Fibroblast of skin of back (primary cell): ENCODE measurements around the gene ITPR2.
"Not testable (repeated sequence)": the region's sequence is repeated elsewhere in the genome, so short reads cannot be mapped to it uniquely, and the experiment has no call there.

Experiments used
- DNase-seq: peaks from one replicate; pipeline ENCODE4 v3.0.0-alpha.2; 2013

Gene ITPR2

DNA sequence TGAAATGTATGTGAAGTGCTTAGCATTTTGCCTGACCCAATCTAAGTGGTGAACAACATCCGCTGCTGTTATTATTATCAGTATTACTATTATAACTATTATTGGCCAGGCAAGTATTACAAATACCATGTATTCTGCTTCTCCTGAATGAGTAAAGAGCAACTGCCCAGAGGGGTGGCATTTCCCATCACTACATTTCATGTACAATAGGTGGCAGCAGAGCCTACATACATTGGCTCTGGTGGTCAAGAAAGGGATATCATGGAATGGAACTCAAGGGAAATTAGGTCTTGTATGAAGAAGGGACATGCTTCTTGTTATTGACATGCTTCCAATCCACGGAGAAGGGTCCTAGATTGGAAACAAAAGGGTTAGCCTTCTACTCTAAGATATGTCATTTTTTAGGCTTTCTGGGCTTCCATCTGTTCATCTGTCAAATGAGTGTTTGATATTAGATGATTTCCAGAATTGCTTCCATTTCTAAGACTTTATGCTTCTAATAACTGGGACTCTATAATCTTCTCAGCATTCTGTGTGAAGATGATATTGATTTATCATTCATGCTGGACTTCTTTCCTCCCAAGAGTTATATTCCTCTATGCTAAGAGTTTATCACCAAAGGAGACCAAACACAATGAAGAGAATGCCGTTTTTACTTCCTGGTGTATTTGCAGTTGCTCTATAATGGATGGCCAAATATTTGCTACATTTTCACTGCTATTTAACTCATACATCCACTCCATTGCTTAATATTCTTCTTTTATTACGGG lies 398.5 kb downstream of the ITPR2 start:
- DNase-seq: peak; percentile 65

GRCh38 chr12:26433701-26434100 lies 399.3 kb downstream of the ITPR2 start:
- DNase-seq: not testable (repeated sequence)

GRCh38 chr12:26431211-26431610 lies 401.8 kb downstream of the ITPR2 start:
- no peak for DNase-seq

- not testable (repeated sequence) for DNase-seq
Observed at GRCh38 chr12:26430596-26430995, 402.4 kb downstream of the ITPR2 start.

DNA sequence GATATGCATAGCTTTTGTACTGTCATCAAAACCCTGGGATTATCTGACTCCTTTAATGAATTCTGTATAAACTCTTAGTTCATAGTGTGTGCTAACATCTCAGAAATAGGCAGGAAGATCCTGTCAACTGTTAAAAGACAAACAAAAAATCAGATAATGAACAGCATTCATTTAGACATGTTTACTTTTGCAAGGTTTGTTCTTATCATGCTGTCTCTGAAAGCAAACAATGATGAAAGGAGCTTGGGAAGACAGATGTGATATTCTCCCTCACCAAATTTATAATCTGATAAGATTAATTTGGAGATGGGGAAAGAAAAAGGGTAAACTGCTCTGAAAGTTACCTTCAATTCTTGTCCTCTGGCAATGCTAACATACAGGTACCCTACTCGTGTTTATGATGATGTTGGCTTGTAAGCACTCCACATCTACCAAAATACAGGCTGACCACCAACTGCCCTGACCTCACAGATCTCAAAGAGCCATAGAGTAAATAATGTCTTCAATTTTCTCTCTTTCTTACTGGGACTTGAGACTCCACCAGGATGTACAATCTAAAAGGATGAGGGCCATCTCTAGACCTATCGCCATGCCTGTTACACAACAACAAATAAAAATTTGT lies 403.8 kb downstream of the ITPR2 start:
- no peak for DNase-seq

- peak; percentile 37 for DNase-seq
Observed at GRCh38 chr12:26428420-26428819, 404.6 kb downstream of the ITPR2 start.

GRCh38 chr12:26426652-26427051 lies 406.3 kb downstream of the ITPR2 start:
- no peak for DNase-seq

GRCh38 chr12:26425587-26426260 lies 407.3 kb downstream of the ITPR2 start:
- DNase-seq: peak; percentile 51

GRCh38 chr12:26422839-26423398 lies 410.1 kb downstream of the ITPR2 start:
- DNase-seq: no peak

DNA sequence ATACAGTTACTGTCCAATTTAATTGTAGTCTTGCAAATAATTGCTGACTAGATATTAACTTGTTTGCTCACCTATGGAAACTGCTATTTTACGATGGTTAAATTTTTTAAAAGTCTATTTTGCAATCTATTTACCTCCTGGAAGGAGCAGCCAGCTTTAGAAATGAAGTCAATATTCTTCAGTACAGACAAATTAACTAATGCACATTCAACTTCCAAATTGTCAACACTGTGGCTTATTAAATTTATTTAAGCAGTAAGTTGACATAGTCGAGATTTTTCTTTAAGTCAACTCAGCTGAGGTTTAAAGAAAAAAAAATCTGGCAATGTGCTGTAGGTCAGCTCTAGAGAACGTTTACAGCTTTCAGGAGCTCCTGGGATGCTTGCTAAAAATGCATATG lies 416.4 kb downstream of the ITPR2 start:
- no peak for DNase-seq

DNA sequence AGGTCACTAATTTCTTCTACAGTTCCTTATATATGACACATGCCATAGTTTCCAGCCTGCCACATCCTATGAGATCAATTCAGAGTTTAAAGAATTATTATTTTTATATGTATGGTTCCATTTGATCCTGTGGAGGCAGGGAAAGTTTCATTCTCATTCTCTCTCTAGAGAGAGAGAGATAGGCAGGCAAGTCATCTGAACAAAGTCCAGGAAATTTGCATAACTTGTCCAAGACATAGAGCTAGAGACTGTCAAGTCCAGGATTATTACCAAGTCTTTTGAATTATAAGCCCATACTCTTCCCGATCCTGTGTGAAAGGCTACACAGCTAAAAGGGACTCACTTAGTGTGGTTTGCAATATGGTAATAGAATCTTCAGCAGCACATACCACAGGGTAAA lies 422.3 kb downstream of the ITPR2 start:
- no peak for DNase-seq

DNA sequence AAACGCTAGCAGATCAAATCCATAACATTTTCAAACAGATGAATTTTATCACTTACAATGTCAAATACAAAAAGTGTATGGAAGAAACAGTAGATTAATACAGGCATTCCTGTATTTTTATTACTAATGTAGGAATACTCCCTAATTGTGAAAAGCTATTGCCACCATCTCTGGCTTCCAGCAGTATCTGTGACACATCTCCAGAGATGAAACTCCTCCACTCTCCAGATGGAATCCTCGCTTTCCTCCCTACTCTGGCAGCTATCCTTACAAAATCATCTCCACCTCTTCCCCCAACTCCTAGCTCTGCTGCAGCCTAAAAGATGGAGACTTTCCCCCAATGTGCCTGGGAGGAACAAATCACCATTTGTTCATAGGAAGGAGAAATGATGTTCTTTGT lies 426.2 kb downstream of the ITPR2 start:
- no peak for DNase-seq

GRCh38 chr12:26406391-26406790 lies 426.6 kb downstream of the ITPR2 start:
- no peak for DNase-seq

DNA sequence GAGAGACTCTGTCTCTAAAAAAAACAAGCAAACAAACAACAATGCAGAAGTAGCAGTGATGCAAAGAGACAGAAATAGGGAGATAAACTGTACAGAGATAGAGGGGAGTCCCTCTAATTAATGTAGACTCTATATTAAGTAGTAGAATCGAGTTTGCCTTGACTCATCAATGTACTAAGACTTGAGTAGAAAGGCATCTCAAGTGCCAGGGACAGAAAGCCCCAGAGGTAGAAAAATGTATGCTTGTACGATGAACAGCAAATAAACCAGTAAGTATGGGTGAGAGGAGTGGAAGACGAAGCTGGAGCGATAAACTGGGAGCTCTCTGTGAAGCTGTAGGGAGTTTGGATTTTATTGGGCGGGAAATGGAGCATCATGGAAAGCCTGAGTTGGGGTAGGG lies 429.4 kb downstream of the ITPR2 start:
- no peak for DNase-seq

DNA sequence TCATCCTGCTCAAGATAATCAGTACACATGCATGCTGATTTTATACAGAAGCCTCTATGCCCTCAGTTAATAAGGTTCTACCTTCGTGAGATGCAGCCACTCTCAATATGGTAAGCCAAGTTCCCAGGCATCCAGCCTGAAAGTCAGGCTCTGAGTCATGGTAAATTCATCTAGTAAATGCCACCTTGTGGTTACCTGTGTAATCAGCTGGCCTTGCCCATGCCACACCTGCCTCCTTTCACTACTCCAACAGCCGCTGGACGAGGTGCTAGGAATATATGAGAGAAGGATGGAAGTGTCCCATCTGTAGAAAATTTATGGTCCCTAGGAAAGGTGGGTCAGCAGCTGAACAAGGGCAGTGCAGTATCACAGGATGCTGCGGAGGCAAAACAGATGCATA lies 430.3 kb downstream of the ITPR2 start:
- DNase-seq: no peak

- DNase-seq: no peak
Observed at GRCh38 chr12:26401874-26402273, 431.1 kb downstream of the ITPR2 start.

DNA sequence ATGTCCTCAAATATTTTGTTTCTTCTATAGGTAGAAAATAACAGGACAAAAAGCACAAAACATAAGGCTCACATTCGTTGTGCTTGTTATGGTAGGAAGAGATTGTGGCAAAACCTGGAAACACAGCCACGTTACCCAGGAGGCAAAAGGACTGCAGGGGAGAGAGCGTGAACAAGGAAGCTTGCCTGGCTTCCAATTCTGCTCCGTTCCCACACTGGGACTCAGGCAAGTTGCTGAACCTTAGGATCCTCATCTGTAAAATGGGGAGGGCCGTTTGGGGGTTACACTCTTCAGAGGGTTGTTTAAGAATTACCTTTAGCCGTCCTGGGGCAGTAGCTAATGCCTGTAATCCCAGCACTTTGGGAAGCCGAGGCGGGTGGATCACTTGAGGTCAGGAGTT lies 432.4 kb downstream of the ITPR2 start:
- no peak for DNase-seq

GRCh38 chr12:26399381-26399780 lies 433.6 kb downstream of the ITPR2 start:
- no peak for DNase-seq

DNA sequence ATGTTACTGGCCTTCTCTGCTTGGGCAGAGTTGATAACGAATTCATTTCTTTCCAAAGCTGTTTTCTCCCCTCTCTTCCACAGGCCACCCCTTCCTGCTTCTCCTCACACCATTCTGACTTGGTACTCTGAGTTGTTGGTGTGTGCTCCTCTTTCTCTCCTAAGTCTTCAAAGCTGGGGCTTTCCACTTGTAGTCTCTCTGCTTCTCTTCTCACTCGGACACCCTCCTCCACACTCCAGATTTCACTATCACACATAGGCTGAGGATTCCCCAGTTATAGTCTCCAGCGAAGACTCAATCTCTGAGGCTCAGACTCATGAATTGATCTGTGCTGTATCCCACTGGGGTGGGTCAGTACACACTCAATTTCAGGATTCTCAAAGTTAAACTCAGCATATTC lies 436.6 kb downstream of the ITPR2 start:
- no peak for DNase-seq

DNA sequence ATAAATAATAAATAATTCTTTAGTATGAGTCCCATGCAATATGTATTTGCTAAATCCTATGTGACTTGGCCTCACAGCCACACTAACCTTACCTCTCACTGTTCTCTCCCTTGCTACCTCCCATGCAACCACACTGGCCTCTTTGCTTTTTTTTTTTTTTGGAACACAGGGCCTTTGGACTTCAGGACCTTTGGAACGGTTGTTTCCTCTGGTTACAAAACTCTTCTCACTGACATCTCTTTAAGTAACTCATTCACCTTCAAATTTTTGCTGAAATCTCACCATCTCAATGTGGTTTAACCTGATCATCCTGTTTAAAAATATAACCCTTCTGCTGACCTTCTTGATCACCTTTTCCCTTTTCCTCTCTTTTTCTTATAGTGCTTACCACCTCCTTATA lies 443.7 kb downstream of the ITPR2 start:
- no peak for DNase-seq

GRCh38 chr12:26384536-26384935 lies 448.5 kb downstream of the ITPR2 start:
- DNase-seq: no peak

GRCh38 chr12:26383041-26383440 lies 450.0 kb downstream of the ITPR2 start:
- DNase-seq: no peak

- no peak for DNase-seq
Observed at GRCh38 chr12:26380897-26381296, 452.1 kb downstream of the ITPR2 start.
